NCI-H1048 (cell line): ENCODE data around the gene PACSIN3.
"Not testable (repeated sequence)": the region's sequence is repeated elsewhere in the genome, so short reads cannot be mapped to it uniquely, and the experiment has no call there.

Experiments used
- DNase-seq: peaks from one replicate; lab custom pipeline; 2025; lab: John Stamatoyannopoulos, UW

The PACSIN3 gene

GRCh38 chr11:47186076-47186699, at the start of gene PACSIN3:
Gene PACSIN3 (minus strand): TSS chr11:47186434. CDS start chr11:47182727, 3,707 bp downstream.
- DNase-seq, result peak; percentile 9

- DNase-seq, result no peak
Measured at GRCh38 chr11:47235163-47235562, 48.9 kb upstream of the PACSIN3 start.

DNA sequence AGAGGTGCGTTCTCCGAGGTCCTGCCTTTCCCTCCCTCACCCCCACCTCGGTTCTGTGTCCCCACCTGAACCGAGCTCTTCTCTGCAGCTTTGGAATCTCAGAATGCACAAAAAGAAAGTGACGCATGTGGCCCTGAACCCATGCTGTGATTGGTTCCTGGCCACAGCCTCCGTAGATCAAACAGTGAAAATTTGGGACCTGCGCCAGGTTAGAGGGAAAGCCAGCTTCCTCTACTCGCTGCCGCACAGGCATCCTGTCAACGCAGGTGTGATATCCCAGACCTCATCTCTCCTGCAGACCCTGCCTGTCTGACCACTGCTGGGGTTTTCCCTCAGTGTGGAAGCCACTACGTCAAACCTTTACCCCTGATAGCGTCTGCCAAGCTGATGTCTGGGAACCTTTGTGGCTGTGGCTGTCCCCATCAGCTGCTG, 48.5 kb upstream of the PACSIN3 start:
- no peak for DNase-seq

- DNase-seq, result no peak
Measured at GRCh38 chr11:47233989-47234668, 47.9 kb upstream of the PACSIN3 start.

DNA sequence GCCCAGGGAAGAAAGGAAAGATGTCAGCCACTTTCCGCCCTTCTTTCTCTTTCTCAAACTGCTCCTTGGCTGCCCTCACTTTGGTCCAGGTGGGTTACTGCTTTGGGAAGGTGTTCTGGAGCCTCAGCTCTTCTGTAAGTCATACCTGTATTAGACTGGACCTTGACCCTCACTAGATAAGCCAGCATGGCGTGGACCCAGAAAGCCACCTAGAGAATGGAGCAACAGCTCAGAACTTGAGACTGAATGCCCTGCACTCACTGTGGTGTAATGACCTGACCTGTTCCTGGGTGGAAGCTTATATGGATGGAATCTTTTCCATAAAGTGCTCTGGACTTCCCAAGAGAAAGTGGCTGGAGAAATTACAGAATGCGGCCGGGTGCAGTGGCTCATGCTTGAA, 46.8 kb upstream of the PACSIN3 start:
- no peak for DNase-seq

DNA sequence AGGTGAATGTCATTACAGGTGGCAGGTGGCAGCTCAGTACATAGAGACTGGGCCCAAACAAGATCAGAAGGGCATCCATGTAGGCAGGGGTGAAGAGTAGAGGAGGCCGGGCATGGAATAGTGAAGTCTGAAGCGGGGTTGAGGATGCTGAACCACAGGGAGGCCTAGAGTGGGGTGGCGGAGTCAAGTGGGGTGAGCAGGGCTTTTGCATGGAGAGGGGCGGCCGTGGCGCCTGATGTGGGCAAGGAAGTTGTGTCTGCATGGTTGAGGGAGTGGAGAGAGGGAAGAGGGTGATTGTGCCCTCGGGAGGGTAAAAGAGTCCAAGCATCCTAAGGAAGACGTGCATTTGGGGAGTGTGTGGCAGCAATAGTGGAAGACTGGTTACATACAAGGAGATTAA, 42.9 kb upstream of the PACSIN3 start:
- no peak for DNase-seq

GRCh38 chr11:47225552-47226400, 39.5 kb upstream of the PACSIN3 start:
- no peak for DNase-seq

- DNase-seq, result no peak
Measured at GRCh38 chr11:47222696-47223095, 36.5 kb upstream of the PACSIN3 start.

DNA sequence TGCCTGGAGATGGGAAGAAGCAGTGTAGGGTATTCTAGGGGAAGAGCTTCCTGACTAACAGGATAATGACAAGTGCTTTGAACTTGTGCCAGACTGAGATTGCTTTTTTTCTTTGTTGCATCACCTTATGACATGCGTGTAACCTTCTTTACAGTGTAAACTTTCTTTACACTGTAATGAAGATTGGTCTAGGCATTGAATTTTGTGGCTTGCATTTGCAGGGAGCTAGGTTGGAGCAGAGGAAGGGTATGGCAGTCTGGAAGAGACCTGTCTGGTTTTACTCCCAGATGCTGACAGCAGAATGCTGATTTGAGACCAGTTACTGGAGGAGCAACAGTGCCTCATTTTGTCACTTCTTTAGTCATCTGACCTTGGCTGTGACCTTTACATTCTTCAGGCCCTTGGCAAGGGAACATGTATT, 34.2 kb upstream of the PACSIN3 start:
- no peak for DNase-seq

DNA sequence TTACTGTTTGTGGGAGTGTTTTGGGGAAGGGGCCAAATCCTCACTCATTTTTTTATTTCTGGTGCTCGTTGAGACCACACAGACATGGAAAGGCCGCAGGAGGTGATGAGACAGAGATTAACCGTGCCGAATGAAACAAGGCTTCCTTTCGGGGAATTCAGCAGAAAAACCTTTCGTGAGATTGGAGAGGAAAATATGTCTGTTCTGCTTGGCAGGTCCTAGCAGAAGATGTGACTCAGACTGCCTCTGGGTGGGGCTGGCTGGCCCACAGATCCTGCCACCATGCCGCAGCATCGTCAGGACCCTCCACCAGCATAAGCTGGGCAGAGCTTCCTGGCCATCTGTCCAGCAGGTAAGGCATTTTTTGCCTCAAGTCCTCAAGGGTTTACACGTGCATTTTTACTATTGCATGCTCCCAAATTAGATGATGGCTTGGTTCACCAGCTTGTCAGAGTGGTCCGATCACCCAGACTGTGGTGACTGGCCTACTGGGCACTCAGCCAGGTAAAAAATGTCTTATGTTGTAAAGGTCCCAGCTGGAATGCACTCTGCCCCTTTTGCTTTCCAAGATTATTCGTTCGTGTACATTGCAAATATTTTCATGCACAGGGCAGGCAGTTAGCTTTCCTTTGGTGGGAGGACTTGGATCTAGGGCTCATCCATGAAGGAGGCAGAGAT, 30.0 kb upstream of the PACSIN3 start:
- no peak for DNase-seq

- no peak for DNase-seq
Measured at GRCh38 chr11:47215366-47215910, 29.2 kb upstream of the PACSIN3 start.

- peak; percentile 75 for DNase-seq
Measured at GRCh38 chr11:47213950-47214565, 27.8 kb upstream of the PACSIN3 start.

DNA sequence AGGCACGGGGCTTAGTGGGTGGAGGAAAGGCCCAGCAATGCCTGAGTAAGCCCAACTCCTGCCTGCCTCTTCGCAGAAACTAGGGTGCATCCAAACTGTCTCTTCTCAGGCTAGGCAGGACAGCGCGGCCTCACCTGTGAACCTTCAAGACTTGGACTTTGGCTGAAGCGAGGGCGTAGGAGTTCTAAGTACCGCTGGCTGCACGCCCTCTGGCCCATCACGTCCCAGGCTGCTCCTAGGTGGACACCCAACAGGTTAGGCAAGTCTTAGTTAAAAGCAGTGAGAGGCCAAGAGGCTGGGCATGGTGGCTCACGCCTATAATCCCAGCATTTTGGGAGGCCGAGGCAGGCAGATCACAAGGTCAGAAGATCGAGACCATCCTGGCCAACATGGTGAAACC, 26.7 kb upstream of the PACSIN3 start:
- DNase-seq, result no peak

- DNase-seq, result no peak
Measured at GRCh38 chr11:47208628-47209027, 22.4 kb upstream of the PACSIN3 start.

DNA sequence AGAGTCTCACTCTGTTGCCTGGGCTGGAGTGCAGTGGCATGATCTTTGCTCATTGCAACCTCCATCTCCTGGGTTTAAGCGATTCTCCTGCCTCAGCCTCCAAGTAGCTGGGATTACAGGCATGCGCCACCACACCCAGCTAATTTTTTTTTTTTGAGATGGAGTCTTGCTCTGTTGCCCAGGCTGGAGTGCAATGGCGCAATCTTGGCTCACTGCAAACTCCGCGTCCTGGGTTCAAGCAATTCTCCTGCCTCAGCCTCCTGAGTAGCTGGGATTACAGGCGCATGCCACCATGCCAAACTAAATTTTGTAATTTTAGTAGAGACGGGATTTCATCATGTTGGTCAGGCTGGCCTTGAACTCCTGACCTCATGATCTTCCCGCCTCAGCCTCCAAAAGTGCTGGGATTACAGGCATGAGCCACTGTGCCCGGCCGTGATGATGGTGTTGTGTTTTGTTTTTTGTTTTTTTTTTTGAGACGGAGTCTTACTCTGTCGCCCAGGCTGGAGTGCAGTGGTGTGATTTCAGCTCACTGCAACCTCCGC, 21.8 kb upstream of the PACSIN3 start:
- DNase-seq, result not testable (repeated sequence)

GRCh38 chr11:47207459-47207858, 21.2 kb upstream of the PACSIN3 start:
- no peak for DNase-seq

DNA sequence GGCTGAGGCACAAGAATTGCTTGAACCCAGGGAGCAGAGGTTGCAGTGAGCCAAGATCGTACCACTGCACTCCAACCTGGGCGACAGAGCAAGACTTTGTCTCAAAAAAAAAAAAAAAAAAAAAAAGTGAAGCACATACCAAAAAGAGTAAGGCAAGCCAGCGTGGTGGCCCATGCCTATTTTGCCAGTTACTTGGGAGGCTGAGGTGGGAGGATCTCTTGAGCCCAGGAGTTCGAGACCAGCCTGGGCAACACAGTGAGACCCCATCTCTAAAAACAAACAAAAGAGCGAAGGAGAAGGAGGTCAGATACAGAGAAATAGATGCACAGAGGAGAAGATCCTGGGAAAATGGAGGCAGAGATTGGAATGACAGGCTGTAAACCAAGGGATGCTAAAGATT, 20.3 kb upstream of the PACSIN3 start:
- DNase-seq, result not testable (repeated sequence)

DNA sequence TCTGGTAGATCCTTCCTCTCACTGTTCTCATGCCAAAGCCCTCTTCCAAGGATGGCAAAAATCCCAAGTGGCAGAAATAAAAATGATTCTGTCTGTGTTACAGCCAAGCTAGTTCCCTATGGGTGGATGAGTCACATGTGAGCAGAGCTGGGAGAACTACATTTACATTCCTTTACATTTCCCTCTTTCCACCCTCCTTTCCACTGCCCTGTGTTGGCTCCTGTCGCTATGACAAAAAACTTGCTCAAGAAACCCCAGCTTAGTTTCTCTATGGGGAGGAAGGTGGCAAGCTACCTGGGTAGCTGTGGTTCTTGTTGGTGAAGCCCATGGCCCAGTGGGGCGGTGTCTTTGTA, 18.4 kb upstream of the PACSIN3 start:
- DNase-seq, result no peak

GRCh38 chr11:47202576-47202975, 16.3 kb upstream of the PACSIN3 start:
- no peak for DNase-seq

- no peak for DNase-seq
Measured at GRCh38 chr11:47201015-47201414, 14.8 kb upstream of the PACSIN3 start.

DNA sequence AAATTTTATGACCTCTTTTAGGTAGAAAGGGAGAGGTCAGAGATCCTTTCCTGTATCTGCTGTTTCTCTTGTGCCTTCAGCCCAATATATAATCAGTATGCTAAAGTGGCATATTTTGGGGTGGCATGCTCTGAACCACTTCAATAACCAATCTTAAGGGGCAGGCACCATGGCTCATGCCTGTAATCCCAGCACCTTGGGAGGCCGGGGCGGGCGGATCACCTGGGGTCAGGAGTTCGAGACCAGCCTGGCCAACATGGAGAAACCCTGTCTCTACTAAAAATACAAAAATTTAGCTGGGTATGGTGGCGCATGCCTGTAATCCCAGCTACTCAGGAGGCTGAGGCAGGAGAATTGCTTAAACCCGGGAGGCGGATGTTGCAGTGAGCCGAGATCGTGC, 11.9 kb upstream of the PACSIN3 start:
- DNase-seq, result not testable (repeated sequence)
